Calu3 (cell line): ENCODE results near the gene TMEM234. TPM values are rescaled to one million over a fixed set of nuclear protein-coding genes. Genes with fewer than 3 reads are reported as not detected.

Experiments
- BruUV-seq: library from RNA; stranded (reverse); fragments of 400-500 nt; replicated peaks from 2 replicates; lab custom pipeline; 2021; lab: Mats Ljungman, UMichigan
- CTCF ChIA-PET: fragments of 300-600 bp; sonication (Branson Sonifier 250); formaldehyde crosslinking; loops from one replicate; lab custom pipeline; 2022; ENCODE audit warnings: antibody characterized with exemption; lab: Charles Lee
- DNase-seq: peaks from one replicate; pipeline ENCODE4 v3.0.0; 2022
- H3K27ac Mint-ChIP-seq: one replicate; pipeline ENCODE4 v1.8.0; 2022; ENCODE audit warnings: mixed read lengths; ENCODE audit not compliant: unreplicated experiment
- H3K27me3 Mint-ChIP-seq: one replicate; pipeline ENCODE4 v1.8.0; 2022; ENCODE audit warnings: mixed read lengths; ENCODE audit not compliant: unreplicated experiment
- H3K36me3 Mint-ChIP-seq: one replicate; pipeline ENCODE4 v1.8.0; 2022; ENCODE audit warnings: mild to moderate bottlenecking, moderate library complexity, mixed read lengths; ENCODE audit not compliant: insufficient read depth, unreplicated experiment
- H3K4me1 Mint-ChIP-seq: one replicate; pipeline ENCODE4 v1.8.0; 2022; ENCODE audit warnings: mild to moderate bottlenecking, low read depth, mixed read lengths; ENCODE audit not compliant: unreplicated experiment
- H3K4me3 Mint-ChIP-seq: one replicate; pipeline ENCODE4 v1.8.0; 2022; ENCODE audit warnings: mild to moderate bottlenecking, low read depth, moderate library complexity, mixed read lengths; ENCODE audit not compliant: unreplicated experiment
- H3K9me3 Mint-ChIP-seq: one replicate; pipeline ENCODE4 v1.8.0; 2022; ENCODE audit warnings: low read depth, mixed read lengths; ENCODE audit not compliant: unreplicated experiment
- CTCF ChIP-seq: fragments of 200-600 bp; IDR thresholded peaks from one replicate; pipeline ENCODE4 v1.8.0; 2022; ENCODE audit warnings: antibody characterized with exemption; ENCODE audit not compliant: unreplicated experiment
- intact Hi-C: fragments of 100-400 bp; cut with micrococcal nuclease; formaldehyde crosslinking; loops from one replicate; pipeline ENCODE4 v1.10.0; 2022; ENCODE audit not compliant: unreplicated experiment
- total RNA-seq: library from RNA; stranded (reverse); gene quantifications from 2 replicates; pipeline ENCODE4 v1.2.3, GENCODE V29; 2022

Gene TMEM234
- total RNA-seq, 1 experiment from 2014 or later, result 35.5 TPM

- peaks cover 7% of the 10 kb centered on the region for H3K4me1 Mint-ChIP-seq
- no peak overlapping the region for H3K4me3 Mint-ChIP-seq
- BruUV-seq, result no TSS peak
- CTCF ChIA-PET, result no interaction called here
- no peaks in the 10 kb centered on the region for H3K9me3 Mint-ChIP-seq
- no peaks in the 10 kb centered on the region for H3K27me3 Mint-ChIP-seq
- H3K36me3 Mint-ChIP-seq, result peaks cover 50% of the 10 kb centered on the region
- intact Hi-C loops, result no loop called here
- no peak for TF ChIP-seq CTCF
- no peak overlapping the region for H3K27ac Mint-ChIP-seq
- DNase-seq, result no peak
These were observed 51.2 kb downstream of the TMEM234 start for GRCh38 chr1:32170991-32171390.

Other genes starting within 250 kb of the TMEM234 start
- gene KHDRBS1, start 208.5 kb downstream of the TMEM234 start, total RNA-seq, result 158 and 159 TPM in 2 replicates
- 18.9 and 19.5 TPM in 2 replicates for gene TMEM39B, start 149.4 kb downstream of the TMEM234 start, total RNA-seq
- 84.3 and 84.4 TPM in 2 replicates for gene KPNA6, start 114.3 kb downstream of the TMEM234 start, total RNA-seq
- 58.4 and 62.4 TPM in 2 replicates for gene TXLNA, start 42.7 kb downstream of the TMEM234 start, total RNA-seq
- 7.1 and 8.2 TPM in 2 replicates for gene CCDC28B, start 21.8 kb downstream of the TMEM234 start, total RNA-seq
- gene IQCC, start 16.7 kb downstream of the TMEM234 start, total RNA-seq, result 6.6 and 7.6 TPM in 2 replicates
- not detected in 2 replicates for gene DCDC2B, start 13.3 kb downstream of the TMEM234 start, total RNA-seq
- 178 and 186 TPM in 2 replicates for gene EIF3I, start 54 bp upstream of the TMEM234 start, total RNA-seq
- 1.5 and 1.8 TPM in 2 replicates for gene FAM167B, start 24.9 kb upstream of the TMEM234 start, total RNA-seq
- gene LCK, start 28.9 kb upstream of the TMEM234 start, total RNA-seq, result 0.66 and 0.88 TPM in 2 replicates
- gene HDAC1, start 69.7 kb upstream of the TMEM234 start, total RNA-seq, result 186 and 197 TPM in 2 replicates
- 169 and 193 TPM in 2 replicates for gene MARCKSL1, start 113.9 kb upstream of the TMEM234 start, total RNA-seq
- 7.3 and 7.5 TPM in 2 replicates for gene FAM229A, start 140.1 kb upstream of the TMEM234 start, total RNA-seq
- gene TSSK3, start 140.2 kb upstream of the TMEM234 start, total RNA-seq, result 1.8 and 5.1 TPM in 2 replicates
- 48.5 and 49.4 TPM in 2 replicates for gene BSDC1, start 172.1 kb upstream of the TMEM234 start, total RNA-seq
- 0.32 and 0.35 TPM in 2 replicates for gene ZBTB8B, start 242.7 kb upstream of the TMEM234 start, total RNA-seq